Measurements from ENCODE around the gene ISLR.

Gene ISLR

GRCh38 chr15:74207652-74208440, 34.3 kb downstream of the ISLR start:
- TF ChIP-seq POLR2AphosphoS5 (IDR thresholded peaks at IDR 0.05; ENCODE audit: low read depth, low read length) (no peak), TAF1 (IDR thresholded peaks at IDR 0.05; ENCODE audit: borderline replicate concordance, insufficient read depth, low read length) (no peak), FOXP2 (optimal IDR thresholded peaks at IDR 0.05; ENCODE audit: borderline replicate concordance, extremely low read depth, extremely low read length, insufficient read depth) (no peak), REST (IDR thresholded peaks at IDR 0.05; ENCODE audit: insufficient read depth in 1 of 2, low read depth in 2 of 2, low read length in 2 of 2) (no peak), SIN3A (IDR thresholded peaks at IDR 0.05; ENCODE audit: borderline replicate concordance, insufficient read depth, low read length) (no peak)

- TF ChIP-seq POLR2AphosphoS5 (IDR thresholded peaks at IDR 0.05; ENCODE audit: low read depth, low read length) (no peak), REST (IDR thresholded peaks at IDR 0.05; ENCODE audit: insufficient read depth in 1 of 2, low read depth in 2 of 2, low read length in 2 of 2) (no peak), TAF1 (IDR thresholded peaks at IDR 0.05; ENCODE audit: borderline replicate concordance, insufficient read depth, low read length) (no peak), FOXP2 (optimal IDR thresholded peaks at IDR 0.05; ENCODE audit: borderline replicate concordance, extremely low read depth, extremely low read length, insufficient read depth) (no peak), SIN3A (IDR thresholded peaks at IDR 0.05; ENCODE audit: borderline replicate concordance, insufficient read depth, low read length) (no peak)
These were observed 35.0 kb downstream of the ISLR start for GRCh38 chr15:74208496-74208895.

GRCh38 chr15:74208901-74209559, 35.5 kb downstream of the ISLR start:
- TF ChIP-seq POLR2AphosphoS5 (IDR thresholded peaks at IDR 0.05; ENCODE audit: low read depth, low read length) (no peak), SIN3A (IDR thresholded peaks at IDR 0.05; ENCODE audit: borderline replicate concordance, insufficient read depth, low read length) (no peak), TAF1 (IDR thresholded peaks at IDR 0.05; ENCODE audit: borderline replicate concordance, insufficient read depth, low read length) (no peak), REST (IDR thresholded peaks at IDR 0.05; ENCODE audit: insufficient read depth in 1 of 2, low read depth in 2 of 2, low read length in 2 of 2) (no peak), FOXP2 (optimal IDR thresholded peaks at IDR 0.05; ENCODE audit: borderline replicate concordance, extremely low read depth, extremely low read length, insufficient read depth) (no peak)

GRCh38 chr15:74209560-74209958, 36.0 kb downstream of the ISLR start:
- TF ChIP-seq POLR2AphosphoS5 (IDR thresholded peaks at IDR 0.05; ENCODE audit: low read depth, low read length) (no peak), SIN3A (IDR thresholded peaks at IDR 0.05; ENCODE audit: borderline replicate concordance, insufficient read depth, low read length) (no peak), REST (IDR thresholded peaks at IDR 0.05; ENCODE audit: insufficient read depth in 1 of 2, low read depth in 2 of 2, low read length in 2 of 2) (no peak), FOXP2 (optimal IDR thresholded peaks at IDR 0.05; ENCODE audit: borderline replicate concordance, extremely low read depth, extremely low read length, insufficient read depth) (no peak)
